Stomach (tissue), 9 donors: ENCODE results near the gene WASL. TPM values are rescaled to one million over a fixed set of nuclear protein-coding genes. Genes with fewer than 3 reads are reported as not detected.
"Not testable (repeated sequence)": the region's sequence is repeated elsewhere in the genome, so short reads cannot be mapped to it uniquely, and the experiment has no call there.

Experiments used
- DNase-seq, 2 donors: peaks; one replicate each; pipeline versions ENCODE4 v3.0.0 to v3.0.0-alpha.2; 2013 to 2019
- H3K27ac ChIP-seq, 5 donors: fragments of 200-600 bp in 4 of 5; sonication (generic) in 4 of 5; one replicate each; pipeline ENCODE4 v1.5.1; 2013 to 2019; ENCODE audit warnings: mild to moderate bottlenecking in 1 of 5, moderate library complexity in 1 of 5
- H3K27me3 ChIP-seq, 3 donors: fragments of 200-600 bp; sonication (generic); one replicate each; pipeline ENCODE4 v1.5.1; 2017 to 2019; ENCODE audit warnings: mixed run types in 1 of 3
- H3K36me3 ChIP-seq, 4 donors: fragments of 200-600 bp; sonication (generic); 1 replicate in 3 of 4; 2 replicates in 1 of 4; pipeline ENCODE4 v1.5.1; 2016 to 2019
- H3K4me1 ChIP-seq, 4 donors: fragments of 200-600 bp; sonication (generic); one replicate each; pipeline ENCODE4 v1.5.1; 2016 to 2019
- H3K4me3 ChIP-seq, 4 donors: fragments of 200-600 bp; sonication (generic) in 3 of 4; one replicate each; pipeline ENCODE4 v1.5.1; 2016 to 2019; ENCODE audit warnings: mild to moderate bottlenecking in 1 of 4
- H3K9me3 ChIP-seq, 4 donors: fragments of 200-600 bp; sonication (generic); one replicate each; pipeline ENCODE4 v1.5.1; 2016 to 2019
- CTCF ChIP-seq, 7 experiments: fragments of 450-650 bp in 4 of 7; fragments of 200-600 bp in 3 of 7; sonication (generic) in 3 of 7; IDR thresholded peaks; one replicate each; pipeline ENCODE4 v1.5.1; 2016 to 2019; ENCODE audit warnings: antibody characterized with exemption in 7 of 7, control low read depth in 2 of 7, mild to moderate bottlenecking in 1 of 7
- EP300 ChIP-seq: sonication (generic); formaldehyde crosslinking; IDR thresholded peaks from one replicate; pipeline ENCODE4 v1.6.1; 2017; ENCODE audit warnings: antibody characterized with exemption
- POLR2A ChIP-seq, 4 donors: fragments of 450-650 bp; IDR thresholded peaks; one replicate each; pipeline ENCODE4 v1.6.1; 2016; ENCODE audit warnings: antibody characterized with exemption in 4 of 4, control low read depth in 2 of 4, mild to moderate bottlenecking in 1 of 4, moderate library complexity in 1 of 4
- POLR2AphosphoS5 ChIP-seq, 3 donors: sonication (generic); formaldehyde crosslinking; IDR thresholded peaks; one replicate each; pipeline ENCODE4 v1.6.1; 2016; ENCODE audit warnings: antibody characterized with exemption in 3 of 3
- WGBS, 5 donors: extraction: QIAGEN DNeasy Blood & Tissue Kit in 3 of 5; methylation state at CpG; one replicate each; pipeline versions ENCODE4 v1.1.5 to v1.1.7; 2013 to 2018; 5-methylcytosine and 5-hydroxymethylcytosine counted together
- intact Hi-C: fragments of 100-400 bp; cut with DNase I; formaldehyde crosslinking; loops from one replicate; pipeline ENCODE4 v1.15.1; 2023; ENCODE audit warnings: low total_unique reads
- polyA plus RNA-seq, 3 donors: library from polyadenylated mRNA; stranded (reverse); fragments of 200-250 nt; gene quantifications; one replicate each; pipeline ENCODE4 v1.2.3, GENCODE V29; 2013
- total RNA-seq, 5 donors: library from RNA; depleted of rRNA; stranded (reverse); fragments of >200 nt; gene quantifications; one replicate each; pipeline versions ENCODE4 v1.1.0 to v1.2.3, GENCODE V29; 2014 to 2016
- donor health status: healthy with polysubstance abuse.
- donor health status: Bipolar disorder and iron deficiency.
- donor health status: healthy.

The WASL gene
- total and polyA plus RNA-seq, 8 donors, result 9.0 to 56.7 (median 21.7) TPM

- DNase-seq, result no peak
- Histone ChIP-seq H3K9me3 (no peaks in the 10 kb centered on the region), H3K4me3 (no peak overlapping the region), H3K36me3 (no peaks in the 10 kb centered on the region), H3K27me3 (no peaks in the 10 kb centered on the region), H3K4me1 (peaks cover 3 to 22% (median 17%) of the 10 kb centered on the region in 4 donors), H3K27ac (peak overlapping the region in 3 of 5 donors; percentile 18 to 52 (median 27))
- 50 to 62% (median 52%) methylated on average over 3 of the region's 3 CpGs for WGBS, 5 donors
- intact Hi-C loops, result no loop called here
- TF ChIP-seq CTCF (IDR thresholded peaks at IDR 0.05), result no peak
- TF ChIP-seq POLR2AphosphoS5 (IDR thresholded peaks at IDR 0.05), result no peak
- no peak for TF ChIP-seq EP300
- no peak for TF ChIP-seq POLR2A (IDR thresholded peaks at IDR 0.05)
These were observed 35.0 kb upstream of the WASL start for GRCh38 chr7:123783820-123784219.

- DNase-seq, result peak in 1 of 2 donors; percentile 68
- Histone ChIP-seq H3K27ac (peak overlapping the region in 3 of 5 donors; percentile 7 to 52 (median 34)), H3K9me3 (no peaks in the 10 kb centered on the region), H3K4me1 (peaks cover 3 to 19% (median 10%) of the 10 kb centered on the region in 4 donors), H3K36me3 (no peaks in the 10 kb centered on the region), H3K27me3 (no peaks in the 10 kb centered on the region), H3K4me3 (no peak overlapping the region)
- TF ChIP-seq POLR2AphosphoS5 (IDR thresholded peaks at IDR 0.05) (no peak), EP300 (no peak), POLR2A (IDR thresholded peaks at IDR 0.05) (no peak), CTCF (IDR thresholded peaks at IDR 0.05) (no peak)
- 31 to 46% (median 43%) methylated on average over 2 of the region's 2 CpGs for WGBS, 5 donors
- intact Hi-C loops, result no loop called here
These were observed 33.4 kb upstream of the WASL start for GRCh38 chr7:123782071-123782798.

GRCh38 chr7:123780472-123780871 is 31.7 kb upstream of the WASL start:
- intact Hi-C loops, H3K27me3 ChIP-seq, H3K4me3 ChIP-seq, DNase-seq, H3K9me3 ChIP-seq, H3K27ac ChIP-seq, H3K36me3 ChIP-seq: not testable (repeated sequence)
- WGBS, 5 donors, result 30 to 56% (median 43%) methylated on average over 2 of the region's 2 CpGs; no CpG with 5 or more reads in 1 of the 5 donors
- H3K4me1 ChIP-seq, result peaks cover 3 to 19% (median 10%) of the 10 kb centered on the region in 4 donors

- peaks cover 0 to 11% (median 0%) of the 10 kb centered on the region in 4 donors for H3K4me1 ChIP-seq
- intact Hi-C loops, result no loop called here
- H3K4me3 ChIP-seq, result no peak overlapping the region
- TF ChIP-seq CTCF (IDR thresholded peaks at IDR 0.05), result no peak
- no peak for TF ChIP-seq EP300
- DNase-seq, result no peak
- WGBS, 5 donors, result 71 to 91% (median 80%) methylated on average over 4 of the region's 4 CpGs
- H3K27ac ChIP-seq, result no peak overlapping the region
- H3K9me3 ChIP-seq, result no peaks in the 10 kb centered on the region
- H3K27me3 ChIP-seq, result no peaks in the 10 kb centered on the region
- H3K36me3 ChIP-seq, result no peaks in the 10 kb centered on the region
These were observed 25.7 kb upstream of the WASL start for GRCh38 chr7:123774496-123774895.

GRCh38 chr7:123773481-123773880 is 24.7 kb upstream of the WASL start:
- H3K9me3 ChIP-seq, result no peaks in the 10 kb centered on the region
- no peaks in the 10 kb centered on the region for H3K36me3 ChIP-seq
- no peaks in the 10 kb centered on the region for H3K27me3 ChIP-seq
- H3K4me3 ChIP-seq, result no peak overlapping the region
- 46 to 73% (median 61%) methylated on average over 3 of the region's 3 CpGs for WGBS, 5 donors
- H3K27ac ChIP-seq, result no peak overlapping the region
- no peak for DNase-seq
- intact Hi-C loops, result no loop called here
- TF ChIP-seq POLR2A (IDR thresholded peaks at IDR 0.05), result no peak
- TF ChIP-seq POLR2AphosphoS5 (IDR thresholded peaks at IDR 0.05), result no peak
- TF ChIP-seq EP300, result no peak
- TF ChIP-seq CTCF (IDR thresholded peaks at IDR 0.05), result no peak
- peaks cover 0 to 12% (median 0%) of the 10 kb centered on the region in 4 donors for H3K4me1 ChIP-seq
